Mucosa of rectum (tissue), 2 donors: ENCODE data around the gene MAP3K5.

Source experiments
- H3K27ac ChIP-seq, 2 donors: one replicate each; pipeline ENCODE4 v1.7.0; 2013; ENCODE audit warnings: inconsistent platforms in 2 of 2, low read depth in 2 of 2, low read length in 2 of 2
- H3K27me3 ChIP-seq, 2 donors: one replicate each; pipeline ENCODE4 v1.7.0; 2013; ENCODE audit warnings: low read length in 2 of 2; ENCODE audit not compliant: control insufficient read depth in 2 of 2, insufficient read depth in 2 of 2
- H3K36me3 ChIP-seq, 2 donors: one replicate each; pipeline ENCODE4 v1.7.0; 2013; ENCODE audit warnings: low read length in 2 of 2; ENCODE audit not compliant: control insufficient read depth in 2 of 2, insufficient read depth in 2 of 2
- H3K4me1 ChIP-seq, 2 donors: one replicate each; pipeline ENCODE4 v1.7.0; 2013; ENCODE audit warnings: low read length in 2 of 2, mild to moderate bottlenecking in 1 of 2; ENCODE audit not compliant: control insufficient read depth in 2 of 2, insufficient read depth in 2 of 2
- H3K4me3 ChIP-seq, 2 donors: one replicate each; pipeline ENCODE4 v1.7.0; 2013; ENCODE audit warnings: low read length in 2 of 2
- H3K9ac ChIP-seq, 2 donors: one replicate each; pipeline ENCODE4 v1.7.0; 2013; ENCODE audit warnings: low read length in 2 of 2, low read depth in 1 of 2, mild to moderate bottlenecking in 1 of 2
- H3K9me3 ChIP-seq, 2 donors: one replicate each; pipeline ENCODE4 v1.7.0; 2013; ENCODE audit warnings: low read length in 2 of 2; ENCODE audit not compliant: control insufficient read depth in 2 of 2
- donor health status: healthy.
- donor health status: Normal muscosa, but diverticular disease.

MAP3K5 gene

DNA sequence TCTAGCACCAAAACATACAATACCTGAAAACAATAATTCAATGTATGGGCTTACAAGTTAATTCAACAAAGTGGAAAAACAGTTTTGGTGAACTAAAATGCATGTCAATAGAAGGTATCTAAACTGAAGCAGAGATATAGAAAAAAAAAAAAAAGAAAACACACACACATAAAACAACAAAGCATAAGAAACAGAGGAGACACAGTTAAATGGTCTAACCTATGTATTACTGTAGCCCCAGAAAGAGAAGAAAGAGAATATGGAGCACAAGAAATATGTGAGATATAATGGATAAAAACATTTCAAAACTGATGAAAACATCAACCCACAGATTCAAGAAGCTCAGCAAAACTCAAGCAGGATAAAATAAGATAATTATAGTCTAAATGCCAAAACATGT is 118.7 kb downstream of the MAP3K5 start:
- no peaks in the 10 kb centered on the region for H3K27me3 ChIP-seq
- H3K27ac ChIP-seq, result no peak overlapping the region
- H3K9me3 ChIP-seq, result no peaks in the 10 kb centered on the region
- H3K9ac ChIP-seq, result no peak overlapping the region
- peaks cover 0 to 5% of the 10 kb centered on the region in 2 donors for H3K4me1 ChIP-seq
- H3K4me3 ChIP-seq, result no peak overlapping the region
- H3K36me3 ChIP-seq, result peaks cover 0 to 3% of the 10 kb centered on the region in 2 donors

DNA sequence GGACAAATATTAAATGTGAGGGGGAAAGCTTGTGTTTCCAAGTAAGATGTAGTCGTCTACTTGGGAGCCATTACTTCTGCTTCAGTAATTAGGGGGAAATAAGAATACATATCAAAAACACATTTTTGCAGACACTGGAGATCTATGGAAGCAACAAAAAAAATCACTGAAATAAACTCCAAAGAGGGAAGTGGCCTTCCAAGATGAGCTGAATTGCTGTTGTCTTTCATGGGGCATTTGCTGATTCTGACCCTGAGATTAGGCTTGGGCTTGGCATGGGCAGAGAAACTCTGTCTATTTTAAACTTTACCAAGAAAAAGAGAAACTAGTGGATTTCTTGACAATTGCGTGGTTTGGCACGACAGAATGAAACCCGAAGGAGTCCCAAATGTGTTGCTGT is 120.1 kb downstream of the MAP3K5 start:
- Histone ChIP-seq H3K4me3 (no peak overlapping the region), H3K9me3 (no peaks in the 10 kb centered on the region), H3K27me3 (no peaks in the 10 kb centered on the region), H3K4me1 (peaks cover 0 to 6% of the 10 kb centered on the region in 2 donors), H3K36me3 (no peaks in the 10 kb centered on the region), H3K9ac (no peak overlapping the region), H3K27ac (no peak overlapping the region)

DNA sequence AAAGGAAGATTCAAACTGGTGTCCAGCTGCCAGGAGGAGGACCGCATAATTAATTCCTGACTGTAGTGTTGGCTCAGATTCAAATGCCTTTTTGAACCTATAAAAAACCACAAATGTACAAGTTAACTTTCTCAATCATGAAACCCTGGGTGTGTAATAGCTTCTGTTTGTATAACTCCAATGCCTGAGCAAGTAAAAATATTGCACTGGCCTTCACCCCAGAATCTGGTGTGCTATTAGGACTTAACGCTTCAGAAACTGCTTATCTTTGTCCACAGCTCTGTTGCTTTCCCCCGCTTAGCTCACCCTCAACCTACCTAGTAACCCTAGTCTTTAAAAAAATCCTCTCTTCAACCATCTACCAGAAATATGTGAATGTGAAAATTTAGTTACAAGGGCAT is 123.0 kb downstream of the MAP3K5 start:
- Histone ChIP-seq H3K4me1 (peaks cover 0 to 6% of the 10 kb centered on the region in 2 donors), H3K4me3 (peak overlapping the region in 1 of 2 donors; percentile 35), H3K9me3 (no peaks in the 10 kb centered on the region), H3K9ac (no peak overlapping the region), H3K27me3 (no peaks in the 10 kb centered on the region), H3K36me3 (no peaks in the 10 kb centered on the region), H3K27ac (peak overlapping the region; percentile 25 to 67)

DNA sequence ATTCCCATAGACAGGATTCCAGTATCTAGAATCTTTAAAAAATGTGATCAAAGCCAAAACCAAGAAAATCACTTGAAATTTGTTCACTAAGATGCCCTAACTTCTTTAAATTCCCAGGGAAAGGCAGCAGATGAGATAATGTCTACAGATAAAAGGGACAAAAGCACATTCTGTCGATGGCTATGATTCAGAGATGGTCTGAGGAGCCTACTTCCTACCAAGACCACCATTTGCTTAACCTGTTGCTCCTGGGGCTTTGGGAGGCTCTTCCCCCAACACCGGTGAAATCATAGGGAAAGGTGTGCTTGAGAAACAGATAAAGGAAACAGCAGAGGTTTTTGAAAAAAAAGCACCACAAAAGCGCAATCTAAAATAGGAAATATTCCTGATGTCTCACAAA is 123.7 kb downstream of the MAP3K5 start:
- Histone ChIP-seq H3K27me3 (no peaks in the 10 kb centered on the region), H3K4me1 (peaks cover 0 to 6% of the 10 kb centered on the region in 2 donors), H3K27ac (no peak overlapping the region), H3K9ac (no peak overlapping the region), H3K4me3 (no peak overlapping the region), H3K9me3 (no peaks in the 10 kb centered on the region), H3K36me3 (peaks cover 0 to 3% of the 10 kb centered on the region in 2 donors)

DNA sequence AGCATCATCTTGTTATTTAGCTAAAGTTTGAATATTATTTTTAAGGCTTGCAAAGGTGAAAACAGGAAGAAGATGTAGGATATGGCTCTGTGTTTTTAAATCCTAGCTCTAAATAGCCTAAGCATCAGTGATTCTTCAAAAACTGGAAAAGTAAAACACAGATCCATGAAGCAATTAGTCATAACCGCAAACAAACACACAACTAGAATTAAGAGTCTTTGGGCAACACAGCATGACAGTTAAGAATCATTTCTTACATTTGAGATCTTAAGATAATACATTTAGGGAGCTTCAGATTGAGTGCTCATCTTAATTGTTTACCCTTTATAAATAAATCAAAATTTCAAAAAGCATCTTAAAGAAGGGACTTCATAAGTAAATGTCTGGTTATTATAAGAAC is 126.2 kb downstream of the MAP3K5 start:
- Histone ChIP-seq H3K27ac (no peak overlapping the region), H3K9me3 (no peaks in the 10 kb centered on the region), H3K9ac (no peak overlapping the region), H3K4me3 (no peak overlapping the region), H3K27me3 (no peaks in the 10 kb centered on the region), H3K36me3 (peaks cover 0 to 3% of the 10 kb centered on the region in 2 donors), H3K4me1 (peaks cover 0 to 6% of the 10 kb centered on the region in 2 donors)

DNA sequence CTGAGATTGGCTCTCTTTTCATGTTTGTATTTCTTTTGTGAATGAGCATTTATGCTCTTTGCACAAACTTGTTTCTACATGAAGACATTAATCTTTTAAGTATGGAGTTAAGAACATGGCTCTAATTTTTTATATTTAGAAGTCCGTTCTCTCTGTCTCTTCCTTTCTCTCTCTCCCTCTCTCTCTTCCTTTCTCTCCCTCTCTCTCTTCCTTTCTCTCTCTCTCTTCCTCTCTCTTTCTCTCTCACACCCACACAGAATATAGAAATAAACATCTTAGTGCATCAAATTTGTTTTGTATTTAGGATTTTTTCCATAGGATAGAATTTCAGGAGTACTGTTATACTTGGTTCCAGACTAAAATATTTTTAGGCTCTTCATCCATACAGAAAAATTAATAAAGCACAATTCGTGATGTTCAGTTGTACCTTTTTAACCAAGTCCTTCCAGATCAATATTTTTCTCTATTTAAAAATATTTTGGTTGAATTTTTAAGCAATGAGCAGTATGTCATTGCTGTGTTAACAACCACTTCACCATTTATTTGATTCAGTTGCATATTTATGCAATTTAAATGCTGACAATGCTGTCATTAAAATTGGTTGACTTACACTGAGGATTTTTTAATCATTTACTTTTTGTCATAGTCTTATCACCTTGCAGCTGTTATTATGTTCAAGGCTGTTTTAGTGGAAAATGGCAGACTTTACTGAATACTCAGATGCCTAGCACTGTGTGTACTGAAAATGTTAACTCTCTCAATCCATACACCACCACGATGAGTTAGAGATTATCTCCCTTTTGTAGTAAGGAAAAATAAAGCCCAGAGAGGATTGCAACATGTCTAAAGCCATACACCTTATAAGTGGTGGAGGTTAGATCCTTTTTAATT is 129.7 kb downstream of the MAP3K5 start:
- no peak overlapping the region for H3K4me3 ChIP-seq
- H3K4me1 ChIP-seq, result peaks cover 0 to 3% of the 10 kb centered on the region in 2 donors
- no peaks in the 10 kb centered on the region for H3K9me3 ChIP-seq
- peaks cover 0 to 6% of the 10 kb centered on the region in 2 donors for H3K36me3 ChIP-seq
- no peak overlapping the region for H3K27ac ChIP-seq
- no peaks in the 10 kb centered on the region for H3K27me3 ChIP-seq
- no peak overlapping the region for H3K9ac ChIP-seq

DNA sequence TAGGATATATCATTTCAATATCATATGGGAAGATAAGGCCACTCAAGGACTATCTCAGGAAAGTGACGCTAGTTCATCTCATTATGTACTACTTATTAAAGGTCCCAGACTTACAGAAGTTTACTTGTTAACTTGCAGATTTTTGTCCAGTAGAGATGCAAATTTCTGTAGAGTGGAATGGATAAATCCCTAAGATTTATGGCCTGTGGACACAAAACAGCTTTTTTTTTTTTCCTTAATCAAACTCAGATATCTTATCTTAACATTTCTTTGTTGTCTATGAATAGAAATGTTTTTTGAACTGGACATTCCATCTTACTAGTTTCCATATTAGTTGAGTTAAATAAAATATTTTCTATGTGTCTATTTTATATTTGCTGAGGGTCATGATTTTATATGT is 131.6 kb downstream of the MAP3K5 start:
- Histone ChIP-seq H3K9me3 (no peaks in the 10 kb centered on the region), H3K27ac (no peak overlapping the region), H3K27me3 (no peaks in the 10 kb centered on the region), H3K9ac (no peak overlapping the region), H3K4me1 (peaks cover 0 to 3% of the 10 kb centered on the region in 2 donors), H3K4me3 (no peak overlapping the region), H3K36me3 (peaks cover 3 to 6% of the 10 kb centered on the region in 2 donors)

DNA sequence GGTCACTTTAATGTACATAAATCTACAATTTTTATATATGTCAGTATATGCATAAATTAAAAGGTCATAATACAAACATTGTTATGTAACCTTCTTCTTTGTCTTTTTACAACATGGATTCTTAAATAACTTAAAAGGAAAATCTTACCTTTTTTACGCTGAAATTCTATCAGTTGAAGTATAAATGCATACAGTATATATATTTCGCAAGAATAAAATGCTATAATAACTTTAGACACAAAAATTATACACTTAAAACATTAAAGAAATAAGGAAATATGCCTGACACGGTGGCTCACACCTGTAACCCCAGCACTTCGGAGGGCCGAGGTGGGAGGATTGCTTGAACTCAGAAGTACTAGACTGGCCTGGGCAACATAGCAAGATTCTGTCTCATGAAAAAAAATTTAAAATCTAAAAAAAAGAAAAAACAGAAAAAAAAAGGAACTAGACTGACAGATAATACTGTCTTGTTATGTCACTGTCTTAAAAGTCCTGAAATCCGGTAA is 132.2 kb downstream of the MAP3K5 start:
- Histone ChIP-seq H3K27me3 (no peaks in the 10 kb centered on the region), H3K9ac (no peak overlapping the region), H3K36me3 (peaks cover 6% of the 10 kb centered on the region in 2 donors), H3K4me1 (peaks cover 0 to 3% of the 10 kb centered on the region in 2 donors), H3K4me3 (no peak overlapping the region), H3K9me3 (no peaks in the 10 kb centered on the region), H3K27ac (no peak overlapping the region)

DNA sequence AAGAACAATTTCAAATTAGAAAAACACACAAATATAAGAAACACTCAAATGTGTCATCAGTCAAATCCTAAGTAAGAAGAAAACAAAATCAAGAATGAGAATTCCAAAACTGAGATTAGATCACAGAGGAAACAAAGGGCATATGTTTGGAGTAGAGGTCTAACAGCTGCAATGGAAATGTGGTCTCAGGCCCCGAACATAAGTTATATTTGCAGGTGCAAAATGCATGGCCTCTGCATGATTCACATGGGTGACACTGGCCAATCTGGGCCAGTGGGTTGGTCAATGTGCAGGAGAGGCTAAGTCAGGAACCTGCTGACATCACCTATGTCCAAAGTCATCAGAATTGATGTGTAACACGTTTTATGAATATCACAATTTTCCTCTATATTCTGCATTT is 133.6 kb downstream of the MAP3K5 start:
- peaks cover 3 to 6% of the 10 kb centered on the region in 2 donors for H3K36me3 ChIP-seq
- H3K27ac ChIP-seq, result no peak overlapping the region
- H3K4me1 ChIP-seq, result peaks cover 0 to 3% of the 10 kb centered on the region in 2 donors
- no peaks in the 10 kb centered on the region for H3K27me3 ChIP-seq
- no peaks in the 10 kb centered on the region for H3K9me3 ChIP-seq
- H3K4me3 ChIP-seq, result no peak overlapping the region
- H3K9ac ChIP-seq, result no peak overlapping the region

DNA sequence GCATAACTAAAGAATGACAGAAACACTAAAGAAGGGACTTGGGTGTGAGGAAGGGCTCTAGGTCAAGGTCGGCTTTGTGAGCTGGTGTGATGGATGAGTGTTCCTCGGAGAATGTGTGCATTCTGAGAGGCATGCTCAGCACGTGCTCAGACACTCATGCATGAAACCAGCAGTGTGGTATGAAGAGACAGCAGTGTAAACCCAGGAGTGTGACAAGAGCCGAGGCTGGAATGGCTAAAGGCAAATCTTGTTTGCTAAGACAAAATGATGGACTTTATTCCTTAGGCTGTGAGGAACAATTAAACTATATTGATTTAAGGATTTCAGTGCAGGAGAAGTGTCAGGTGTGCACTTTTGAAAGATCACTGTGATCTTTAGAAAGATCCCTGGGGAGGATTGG is 134.6 kb downstream of the MAP3K5 start:
- H3K9ac ChIP-seq, result no peak overlapping the region
- H3K4me3 ChIP-seq, result no peak overlapping the region
- no peaks in the 10 kb centered on the region for H3K27me3 ChIP-seq
- H3K9me3 ChIP-seq, result no peaks in the 10 kb centered on the region
- peaks cover 0 to 3% of the 10 kb centered on the region in 2 donors for H3K4me1 ChIP-seq
- no peak overlapping the region for H3K27ac ChIP-seq
- peaks cover 3 to 6% of the 10 kb centered on the region in 2 donors for H3K36me3 ChIP-seq
